Liver (tissue), 9 donors: Measurements from ENCODE around the gene KHK. TPM values are rescaled to one million over a fixed set of nuclear protein-coding genes. Genes with fewer than 3 reads are reported as not detected.
A peak's percentile ranks its signal among the peaks of the same experiment; 100 is the strongest.

Source experiments
- DNase-seq: peaks from one replicate; pipeline ENCODE4 v3.0.0-alpha.2; 2017; ENCODE audit warnings: low spot score
- H3K27ac ChIP-seq, 2 donors: one replicate each; pipeline ENCODE4 v1.7.0; 2013; ENCODE audit warnings: inconsistent platforms in 2 of 2, low read length in 2 of 2, control low read depth in 1 of 2, low read depth in 1 of 2, mild to moderate bottlenecking in 1 of 2
- H3K27me3 ChIP-seq, 4 donors: one replicate each; pipeline versions ENCODE4 v1.6.1 to v1.7.0; 2013; ENCODE audit warnings: low read length in 3 of 4, inconsistent platforms in 1 of 4, mild to moderate bottlenecking in 1 of 4, moderate library complexity in 1 of 4; ENCODE audit not compliant: control insufficient read depth in 4 of 4, insufficient read depth in 4 of 4
- H3K36me3 ChIP-seq, 4 donors: one replicate each; pipeline versions ENCODE4 v1.6.1 to v1.7.0; 2013; ENCODE audit warnings: low read length in 3 of 4, mild to moderate bottlenecking in 3 of 4, low read depth in 1 of 4, moderate library complexity in 1 of 4; ENCODE audit not compliant: control insufficient read depth in 4 of 4, insufficient read depth in 3 of 4
- H3K4me1 ChIP-seq, 4 donors: one replicate each; pipeline versions ENCODE4 v1.6.1 to v1.7.0; 2013; ENCODE audit warnings: low read length in 3 of 4, mild to moderate bottlenecking in 3 of 4, moderate library complexity in 1 of 4; ENCODE audit not compliant: control insufficient read depth in 4 of 4, insufficient read depth in 4 of 4
- H3K4me3 ChIP-seq, 3 donors: one replicate each; pipeline versions ENCODE4 v1.6.1 to v1.7.0; 2013; ENCODE audit warnings: low read length in 3 of 3, control low read depth in 1 of 3, low read depth in 1 of 3, mild to moderate bottlenecking in 1 of 3
- H3K9ac ChIP-seq, 2 donors: one replicate each; pipeline ENCODE4 v1.7.0; 2013; ENCODE audit warnings: low read length in 2 of 2, mild to moderate bottlenecking in 2 of 2, moderate library complexity in 2 of 2, control low read depth in 1 of 2, low read depth in 1 of 2
- H3K9me3 ChIP-seq, 4 donors: one replicate each; pipeline versions ENCODE4 v1.6.1 to v1.7.0; 2013; ENCODE audit warnings: low read length in 3 of 4; ENCODE audit not compliant: control insufficient read depth in 4 of 4
- EGR1 ChIP-seq, 2 donors: IDR thresholded peaks; 2 replicates each; pipeline ENCODE4 v1.6.1; 2016 to 2018; ENCODE audit warnings: antibody characterized with exemption in 2 of 2, low read depth in 2 of 2
- FOXA1 ChIP-seq: IDR thresholded peaks from 2 replicates; pipeline ENCODE4 v1.6.1; 2016; ENCODE audit warnings: antibody characterized with exemption
- FOXA2 ChIP-seq: IDR thresholded peaks from 2 replicates; pipeline ENCODE4 v1.6.1; 2016; ENCODE audit warnings: antibody characterized with exemption
- HNF4A ChIP-seq, 2 donors: conservative IDR thresholded peaks; 2 replicates each; pipeline ENCODE4 v1.6.1; 2016; ENCODE audit warnings: antibody characterized with exemption in 2 of 2, mild to moderate bottlenecking in 2 of 2
- HNF4G ChIP-seq: IDR thresholded peaks from 2 replicates; pipeline ENCODE4 v1.6.1; 2016; ENCODE audit warnings: antibody characterized with exemption
- JUND ChIP-seq, 2 donors: IDR thresholded peaks; 2 replicates each; pipeline ENCODE4 v1.6.1; 2016; ENCODE audit warnings: antibody characterized with exemption in 2 of 2
- NR2F2 ChIP-seq: IDR thresholded peaks from 2 replicates; pipeline ENCODE4 v1.6.1; 2016; ENCODE audit warnings: antibody characterized with exemption
- RAD21 ChIP-seq, 2 donors: IDR thresholded peaks; 2 replicates each; pipeline ENCODE4 v1.6.1; 2016; ENCODE audit warnings: antibody characterized with exemption in 2 of 2, mild to moderate bottlenecking in 2 of 2
- RXRA ChIP-seq, 2 donors: IDR thresholded peaks; 2 replicates each; pipeline ENCODE4 v1.6.1; 2017 to 2018; ENCODE audit warnings: antibody characterized with exemption in 2 of 2, mild to moderate bottlenecking in 1 of 2
- SP1 ChIP-seq: IDR thresholded peaks from 2 replicates; pipeline ENCODE4 v1.6.1; 2018; ENCODE audit warnings: antibody characterized with exemption, mild to moderate bottlenecking
- WGBS: extraction: QIAGEN DNeasy Blood & Tissue Kit; methylation state at CpG from one replicate; pipeline ENCODE4 v1.1.7; 2013; 5-methylcytosine and 5-hydroxymethylcytosine counted together
- polyA plus RNA-seq, 2 donors: library from polyadenylated mRNA; stranded (reverse) in 1 of 2; unstranded in 1 of 2; fragments of 200-250 nt in 1 of 2; fragments of >200 nt in 1 of 2; fragmentation: Nextera tagmentation in 1 of 2; extraction: Ambion mirVana in 1 of 2; gene quantifications; one replicate each; pipeline versions ENCODE4 v1.2.1 to v1.2.3, GENCODE V29; 2013 to 2015
- total RNA-seq, 2 donors: library from RNA; depleted of rRNA; stranded (reverse); fragments of >200 nt; gene quantifications; one replicate each; pipeline ENCODE4 v1.2.3, GENCODE V29; 2014
- TF ChIP-seq, protein P1 (sequence below): IDR thresholded peaks from 2 replicates; pipeline ENCODE4 v1.6.1; 2016; ENCODE audit warnings: antibody characterized with exemption, mild to moderate bottlenecking
- TF ChIP-seq, protein P2 (sequence below): IDR thresholded peaks from 2 replicates; pipeline ENCODE4 v1.6.1; 2016; ENCODE audit warnings: antibody characterized with exemption
- TF ChIP-seq, protein P3 (sequence below): IDR thresholded peaks from 2 replicates; pipeline ENCODE4 v1.6.1; 2016; ENCODE audit warnings: antibody characterized with exemption
- donor health status: healthy.
- donor health status: healthy.
- donor health status: healthy.
- donor health status: healthy.
- donor health status: healthy.

Gene KHK
- total and polyA plus RNA-seq, 4 donors = 26.1 to 462 (median 188) TPM

DNA sequence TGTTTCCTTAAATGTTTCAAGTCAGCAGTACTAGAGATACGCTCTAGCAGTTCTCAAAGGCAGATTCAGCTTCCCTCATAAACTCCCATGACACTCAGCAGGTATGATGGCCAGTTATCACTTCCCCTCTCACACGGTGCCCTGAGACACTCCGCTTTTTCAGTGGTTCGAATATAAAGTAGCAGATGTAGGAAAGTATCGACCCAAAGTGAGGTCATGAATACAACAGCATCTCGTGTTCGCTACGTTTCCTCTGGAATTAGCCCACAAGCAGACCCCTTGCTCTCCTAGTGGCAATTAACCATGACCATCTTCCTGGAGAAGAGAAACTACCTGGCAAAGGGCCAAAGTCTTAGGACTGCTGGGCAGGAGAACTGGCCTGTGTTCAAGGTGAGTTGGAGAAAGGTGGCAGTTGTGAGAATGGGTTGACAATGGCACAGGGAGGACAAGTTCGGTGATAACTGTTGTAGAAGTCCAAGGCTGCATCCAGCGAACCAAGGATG is 44.4 kb upstream of the KHK start:
- no peak for TF ChIP-seq SP1
- TF ChIP-seq, protein P1, sequence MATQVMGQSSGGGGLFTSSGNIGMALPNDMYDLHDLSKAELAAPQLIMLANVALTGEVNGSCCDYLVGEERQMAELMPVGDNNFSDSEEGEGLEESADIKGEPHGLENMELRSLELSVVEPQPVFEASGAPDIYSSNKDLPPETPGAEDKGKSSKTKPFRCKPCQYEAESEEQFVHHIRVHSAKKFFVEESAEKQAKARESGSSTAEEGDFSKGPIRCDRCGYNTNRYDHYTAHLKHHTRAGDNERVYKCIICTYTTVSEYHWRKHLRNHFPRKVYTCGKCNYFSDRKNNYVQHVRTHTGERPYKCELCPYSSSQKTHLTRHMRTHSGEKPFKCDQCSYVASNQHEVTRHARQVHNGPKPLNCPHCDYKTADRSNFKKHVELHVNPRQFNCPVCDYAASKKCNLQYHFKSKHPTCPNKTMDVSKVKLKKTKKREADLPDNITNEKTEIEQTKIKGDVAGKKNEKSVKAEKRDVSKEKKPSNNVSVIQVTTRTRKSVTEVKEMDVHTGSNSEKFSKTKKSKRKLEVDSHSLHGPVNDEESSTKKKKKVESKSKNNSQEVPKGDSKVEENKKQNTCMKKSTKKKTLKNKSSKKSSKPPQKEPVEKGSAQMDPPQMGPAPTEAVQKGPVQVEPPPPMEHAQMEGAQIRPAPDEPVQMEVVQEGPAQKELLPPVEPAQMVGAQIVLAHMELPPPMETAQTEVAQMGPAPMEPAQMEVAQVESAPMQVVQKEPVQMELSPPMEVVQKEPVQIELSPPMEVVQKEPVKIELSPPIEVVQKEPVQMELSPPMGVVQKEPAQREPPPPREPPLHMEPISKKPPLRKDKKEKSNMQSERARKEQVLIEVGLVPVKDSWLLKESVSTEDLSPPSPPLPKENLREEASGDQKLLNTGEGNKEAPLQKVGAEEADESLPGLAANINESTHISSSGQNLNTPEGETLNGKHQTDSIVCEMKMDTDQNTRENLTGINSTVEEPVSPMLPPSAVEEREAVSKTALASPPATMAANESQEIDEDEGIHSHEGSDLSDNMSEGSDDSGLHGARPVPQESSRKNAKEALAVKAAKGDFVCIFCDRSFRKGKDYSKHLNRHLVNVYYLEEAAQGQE = no peak
- no peak for TF ChIP-seq RXRA (IDR thresholded peaks at IDR 0.05)
- TF ChIP-seq HNF4G = no peak
- no peak for TF ChIP-seq FOXA1
- no peak for TF ChIP-seq NR2F2
- no peak for TF ChIP-seq HNF4A (conservative IDR thresholded peaks at IDR 0.05)
- no peak for TF ChIP-seq FOXA2
- TF ChIP-seq EGR1 (IDR thresholded peaks at IDR 0.05; ENCODE audit: low read depth in 2 of 2) = no peak
- Histone ChIP-seq H3K36me3 (peaks cover 23 to 52% (median 39%) of the 10 kb centered on the region in 4 donors), H3K27me3 (no peaks in the 10 kb centered on the region), H3K9me3 (no peaks in the 10 kb centered on the region), H3K4me1 (peaks cover 0 to 11% (median 3%) of the 10 kb centered on the region in 4 donors), H3K9ac (no peak overlapping the region), H3K27ac (no peak overlapping the region), H3K4me3 (no peak overlapping the region)
- DNase-seq = no peak
- WGBS = 90% methylated on average over 10 of the region's 10 CpGs

DNA sequence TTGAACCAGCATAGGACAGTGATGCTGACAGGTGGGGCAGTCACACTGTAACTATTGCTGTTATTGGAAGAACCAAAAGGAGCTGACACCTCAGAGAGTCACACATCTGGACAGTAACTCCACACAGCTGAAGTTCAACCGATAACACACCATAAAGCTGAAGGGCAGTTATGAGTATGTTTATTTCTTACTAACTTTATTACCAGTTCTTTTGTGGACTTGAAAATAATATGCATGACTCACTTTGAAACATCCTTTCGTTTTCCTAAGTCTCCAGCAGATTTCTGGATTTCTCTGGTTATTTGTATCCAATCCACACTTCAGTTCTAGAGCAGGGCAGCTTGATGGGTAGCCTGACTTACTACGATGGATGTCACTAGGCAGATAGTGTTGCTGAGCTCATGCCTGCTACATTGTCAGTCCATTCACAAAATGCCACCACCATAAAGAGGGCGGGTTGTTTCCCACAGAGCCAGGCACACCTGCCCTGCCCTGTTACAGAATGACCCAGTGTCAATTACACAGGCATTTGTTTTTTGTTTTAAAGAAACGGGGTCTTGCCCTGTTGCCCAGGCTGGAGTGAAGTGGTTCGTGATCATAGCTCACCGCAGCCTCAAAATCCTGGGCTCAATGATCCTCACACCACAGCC is 43.5 kb upstream of the KHK start:
- peaks cover 15 to 43% (median 30%) of the 10 kb centered on the region in 4 donors for H3K36me3 ChIP-seq
- no peak for DNase-seq

DNA sequence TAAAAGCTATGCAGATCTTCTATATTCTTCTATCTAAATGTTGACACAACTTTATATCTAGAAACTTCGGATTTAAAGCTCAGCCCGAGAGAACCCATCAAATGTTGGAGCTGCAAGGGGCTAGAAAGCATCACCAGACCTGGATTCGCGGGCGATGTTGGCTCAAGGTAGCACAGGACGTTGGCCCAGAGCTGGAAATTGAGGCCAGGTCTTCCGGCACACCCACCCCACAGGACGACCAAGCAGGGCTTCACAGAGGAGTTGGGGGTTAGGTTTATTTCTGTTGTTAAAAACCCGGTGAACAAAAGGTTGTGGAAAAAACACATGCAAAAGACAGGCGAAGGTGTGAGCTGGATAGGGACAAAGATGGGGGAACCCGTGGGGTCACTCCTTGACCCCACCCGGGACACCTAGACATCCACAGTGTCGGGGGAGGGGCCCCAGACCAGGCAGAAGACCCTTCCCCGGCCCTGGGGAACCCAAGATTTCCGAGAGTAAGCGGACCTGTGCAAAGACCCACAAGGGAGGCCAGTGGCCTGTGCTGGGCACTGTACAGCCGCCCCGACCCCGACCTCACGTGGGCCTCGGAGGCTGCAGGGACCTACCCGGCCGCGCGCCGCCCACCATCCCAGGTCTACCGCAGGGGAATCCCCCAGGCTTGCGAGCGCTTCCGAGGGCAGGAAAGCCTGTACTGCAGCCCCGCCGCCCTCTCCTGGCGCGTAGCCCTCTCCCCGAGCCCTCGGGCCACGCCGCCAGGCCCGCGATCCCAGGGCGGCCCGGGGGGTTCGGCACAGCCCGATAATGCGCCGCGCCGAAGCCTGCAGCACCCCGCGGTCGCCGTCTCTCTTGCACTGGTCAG is 36.9 kb upstream of the KHK start:
- H3K36me3 ChIP-seq = peaks cover 0 to 3% (median 2%) of the 10 kb centered on the region in 4 donors
- H3K4me3 ChIP-seq = peak overlapping the region; percentile 28 to 72 (median 58)
- H3K27ac ChIP-seq = peak overlapping the region; percentile 77 to 79
- H3K9me3 ChIP-seq = no peaks in the 10 kb centered on the region
- H3K27me3 ChIP-seq = no peaks in the 10 kb centered on the region
- H3K9ac ChIP-seq = peak overlapping the region in 1 of 2 donors; percentile 43
- peak; percentile 58 for DNase-seq
- H3K4me1 ChIP-seq = peaks cover 6 to 24% (median 14%) of the 10 kb centered on the region in 4 donors
- 16% methylated on average over 52 of the region's 52 CpGs for WGBS
- TF ChIP-seq RXRA (IDR thresholded peaks at IDR 0.05) = no peak
- TF ChIP-seq, protein P1 = no peak
- TF ChIP-seq, protein P2, sequence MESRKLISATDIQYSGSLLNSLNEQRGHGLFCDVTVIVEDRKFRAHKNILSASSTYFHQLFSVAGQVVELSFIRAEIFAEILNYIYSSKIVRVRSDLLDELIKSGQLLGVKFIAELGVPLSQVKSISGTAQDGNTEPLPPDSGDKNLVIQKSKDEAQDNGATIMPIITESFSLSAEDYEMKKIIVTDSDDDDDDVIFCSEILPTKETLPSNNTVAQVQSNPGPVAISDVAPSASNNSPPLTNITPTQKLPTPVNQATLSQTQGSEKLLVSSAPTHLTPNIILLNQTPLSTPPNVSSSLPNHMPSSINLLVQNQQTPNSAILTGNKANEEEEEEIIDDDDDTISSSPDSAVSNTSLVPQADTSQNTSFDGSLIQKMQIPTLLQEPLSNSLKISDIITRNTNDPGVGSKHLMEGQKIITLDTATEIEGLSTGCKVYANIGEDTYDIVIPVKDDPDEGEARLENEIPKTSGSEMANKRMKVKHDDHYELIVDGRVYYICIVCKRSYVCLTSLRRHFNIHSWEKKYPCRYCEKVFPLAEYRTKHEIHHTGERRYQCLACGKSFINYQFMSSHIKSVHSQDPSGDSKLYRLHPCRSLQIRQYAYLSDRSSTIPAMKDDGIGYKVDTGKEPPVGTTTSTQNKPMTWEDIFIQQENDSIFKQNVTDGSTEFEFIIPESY = no peak
- TF ChIP-seq HNF4G = no peak
- TF ChIP-seq NR2F2 = no peak
- no peak for TF ChIP-seq HNF4A (conservative IDR thresholded peaks at IDR 0.05)
- TF ChIP-seq JUND (IDR thresholded peaks at IDR 0.05) = no peak

More for the DNA sequence above, 43.5 kb upstream of the KHK start:
- TF ChIP-seq RAD21 (IDR thresholded peaks at IDR 0.05) = no peak
- no peak for TF ChIP-seq FOXA2
- TF ChIP-seq, protein P3, sequence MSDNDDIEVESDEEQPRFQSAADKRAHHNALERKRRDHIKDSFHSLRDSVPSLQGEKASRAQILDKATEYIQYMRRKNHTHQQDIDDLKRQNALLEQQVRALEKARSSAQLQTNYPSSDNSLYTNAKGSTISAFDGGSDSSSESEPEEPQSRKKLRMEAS = no peak
- no peak for TF ChIP-seq NR2F2
- Histone ChIP-seq H3K4me3 (no peak overlapping the region), H3K4me1 (peaks cover 0 to 11% (median 3%) of the 10 kb centered on the region in 4 donors), H3K27me3 (no peaks in the 10 kb centered on the region), H3K9ac (no peak overlapping the region), H3K9me3 (no peaks in the 10 kb centered on the region), H3K27ac (no peak overlapping the region)
- 87% methylated on average over 7 of the region's 7 CpGs for WGBS
